HUES64 (cell line): Measurements from ENCODE around the gene MORF4L2. TPM values are rescaled to one million over a fixed set of nuclear protein-coding genes. Genes with fewer than 3 reads are reported as not detected.
A peak's percentile ranks its signal among the peaks of the same experiment; 100 is the strongest.

ENCODE experiments used
- H3K27ac ChIP-seq: 2 replicates; pipeline ENCODE4 v1.7.0; 2013; ENCODE audit warnings: low read depth, low read length, inconsistent platforms
- H3K27me3 ChIP-seq: 2 replicates; pipeline ENCODE4 v1.6.1; 2013; ENCODE audit warnings: mild to moderate bottlenecking, low read length; ENCODE audit not compliant: insufficient read depth
- H3K36me3 ChIP-seq: 2 replicates; pipeline ENCODE4 v1.6.1; 2013; ENCODE audit warnings: mild to moderate bottlenecking, low read length; ENCODE audit not compliant: insufficient read depth
- H3K4me1 ChIP-seq: 2 replicates; pipeline ENCODE4 v1.6.1; 2013; ENCODE audit warnings: mild to moderate bottlenecking, low read length, moderate library complexity; ENCODE audit not compliant: insufficient read depth
- H3K4me3 ChIP-seq: 2 replicates; pipeline ENCODE4 v1.5.1; 2013; ENCODE audit warnings: mild to moderate bottlenecking, low read length, moderate library complexity
- H3K9ac ChIP-seq: 2 replicates; pipeline ENCODE4 v1.6.1; 2013; ENCODE audit warnings: mild to moderate bottlenecking, low read depth, low read length
- H3K9me3 ChIP-seq: 2 replicates; pipeline ENCODE4 v1.6.1; 2013; ENCODE audit warnings: low read depth, low read length; ENCODE audit not compliant: insufficient read depth
- WGBS: fragments of 150-250, 120-280 bp; methylation state at CpG from one replicate; pipeline ENCODE4 v1.1.7; 2013; ENCODE audit warnings: missing lambda C conversion rate; 5-methylcytosine and 5-hydroxymethylcytosine counted together
- polyA plus RNA-seq, 2 experiments: library from polyadenylated mRNA; stranded (reverse); fragments of 50-300 nt; gene quantifications; one replicate each; pipeline ENCODE4 v1.2.3, GENCODE V29; 2013

The MORF4L2 gene, protein sequence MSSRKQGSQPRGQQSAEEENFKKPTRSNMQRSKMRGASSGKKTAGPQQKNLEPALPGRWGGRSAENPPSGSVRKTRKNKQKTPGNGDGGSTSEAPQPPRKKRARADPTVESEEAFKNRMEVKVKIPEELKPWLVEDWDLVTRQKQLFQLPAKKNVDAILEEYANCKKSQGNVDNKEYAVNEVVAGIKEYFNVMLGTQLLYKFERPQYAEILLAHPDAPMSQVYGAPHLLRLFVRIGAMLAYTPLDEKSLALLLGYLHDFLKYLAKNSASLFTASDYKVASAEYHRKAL
- polyA plus RNA-seq (2013, experiment 1 of 2), result 251 TPM
- polyA plus RNA-seq (2013, experiment 2 of 2), result 275 TPM

GRCh38 chrX:103686199-103687072 lies at the start of gene MORF4L2:
MORF4L2 (minus strand) TSS chrX:103686699; CDS start chrX:103677027, 9,672 bp downstream.
- H3K36me3 ChIP-seq, result peaks cover 37% of the 10 kb centered on the region
- H3K4me1 ChIP-seq, result no peaks in the 10 kb centered on the region; the same call in 1 of the 2 replicates
- H3K9ac ChIP-seq, result peak within 1 kb of the TSS; percentile 94
- under 1% methylated on average over 35 of the region's 37 CpGs for WGBS
- H3K4me3 ChIP-seq, result peak within 1 kb of the TSS; percentile 97
- H3K9me3 ChIP-seq, result no peaks in the 10 kb centered on the region
- peak within 1 kb of the TSS; percentile 99 for H3K27ac ChIP-seq
- no peaks in the 10 kb centered on the region for H3K27me3 ChIP-seq

DNA sequence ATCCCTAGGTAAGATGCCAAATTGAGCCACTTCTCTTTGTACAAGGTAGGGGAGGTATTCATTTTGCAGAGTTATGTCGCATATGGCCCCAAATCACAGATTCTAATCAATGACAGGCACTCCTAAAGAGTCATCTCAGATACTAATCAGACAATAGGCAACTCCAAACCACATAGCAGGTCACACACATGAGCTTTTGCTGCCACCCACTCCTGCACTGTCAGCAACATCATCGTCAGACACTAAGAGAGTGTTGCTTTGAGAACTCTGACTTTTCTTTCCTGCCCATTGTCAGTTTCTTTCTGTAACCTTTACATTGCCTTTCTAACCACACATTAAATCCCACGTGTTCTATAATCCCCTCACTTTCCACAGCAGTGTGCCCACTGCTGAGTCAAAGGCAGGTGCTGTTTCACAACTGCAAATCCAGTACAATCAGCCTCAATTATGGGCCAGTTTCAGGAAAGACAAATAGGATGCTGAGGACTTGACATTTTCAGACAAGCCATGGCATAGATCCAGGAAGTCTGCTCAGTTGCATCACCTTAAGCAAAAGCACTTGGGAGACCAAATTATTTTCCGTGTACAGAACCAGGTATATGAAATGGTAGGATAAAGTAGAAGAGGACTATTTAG lies 47.7 kb upstream of the MORF4L2 start:
- H3K4me3 ChIP-seq, result no peak overlapping the region
- no peaks in the 10 kb centered on the region for H3K27me3 ChIP-seq
- H3K9me3 ChIP-seq, result no peaks in the 10 kb centered on the region
- 75% methylated on average over 4 of the region's 4 CpGs for WGBS
- H3K27ac ChIP-seq, result no peak overlapping the region
- H3K36me3 ChIP-seq, result no peaks in the 10 kb centered on the region
- peaks cover 25% of the 10 kb centered on the region for H3K4me1 ChIP-seq
- H3K9ac ChIP-seq, result no peak overlapping the region

DNA sequence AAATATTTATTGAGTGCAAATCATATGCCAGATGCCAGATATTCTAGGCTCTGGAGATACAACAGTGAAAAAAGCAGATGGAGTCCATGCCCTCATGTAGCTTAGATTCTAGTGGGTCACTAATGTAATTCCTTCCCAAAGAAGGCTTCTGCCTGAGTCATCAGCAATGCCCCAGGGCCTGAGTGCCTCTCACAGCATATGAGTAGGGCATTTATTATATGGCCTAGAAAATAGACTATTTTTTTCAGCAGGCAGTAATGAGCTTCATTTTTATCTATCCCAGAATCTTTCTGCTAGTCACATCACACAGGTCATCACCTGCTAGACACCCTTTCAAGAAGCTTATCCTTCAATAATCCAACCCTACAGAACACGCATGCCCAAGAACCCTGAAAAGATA lies 46.5 kb upstream of the MORF4L2 start:
- no peaks in the 10 kb centered on the region; the same call in 1 of the 2 replicates for H3K27me3 ChIP-seq
- WGBS, result 96% methylated on average over 1 of the region's 1 CpG
- no peak overlapping the region for H3K27ac ChIP-seq
- H3K9ac ChIP-seq, result no peak overlapping the region
- H3K9me3 ChIP-seq, result no peaks in the 10 kb centered on the region
- peaks cover 35% of the 10 kb centered on the region for H3K4me1 ChIP-seq
- no peaks in the 10 kb centered on the region for H3K36me3 ChIP-seq
- H3K4me3 ChIP-seq, result no peak overlapping the region

DNA sequence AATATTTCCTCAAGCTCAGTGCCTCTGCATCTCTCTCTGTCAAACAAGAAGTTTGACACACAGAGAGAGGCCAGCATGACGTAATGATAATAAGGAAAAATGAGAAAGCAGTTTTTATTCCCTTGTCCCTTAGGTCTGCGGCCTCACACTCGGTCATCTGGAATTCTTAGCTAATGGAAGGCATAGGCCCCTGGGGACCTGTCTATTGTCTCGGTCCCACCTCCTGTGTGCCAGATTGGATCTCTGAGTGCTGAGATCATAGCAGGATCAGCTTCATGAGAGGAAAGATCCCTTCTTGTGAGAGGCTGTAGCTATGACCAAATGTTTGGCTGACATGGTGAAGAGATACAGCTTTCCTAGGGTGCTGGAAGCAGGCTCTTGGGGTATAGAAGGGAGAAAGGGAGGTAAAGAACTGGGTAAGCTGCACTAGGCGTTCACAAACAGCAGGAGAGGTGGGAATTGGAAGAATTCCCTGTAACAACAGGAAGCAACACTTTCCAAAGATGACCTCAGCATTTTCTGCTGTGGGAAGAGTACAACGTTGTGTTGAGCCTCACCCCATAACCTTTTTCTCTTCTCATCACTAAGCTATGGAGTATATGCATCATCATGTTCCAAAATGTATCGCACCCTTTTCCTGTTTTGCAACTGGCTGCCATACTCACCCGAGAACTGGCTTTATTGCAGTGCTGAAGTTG lies 44.4 kb upstream of the MORF4L2 start:
- H3K4me3 ChIP-seq, result no peak overlapping the region
- H3K9me3 ChIP-seq, result no peaks in the 10 kb centered on the region
- H3K27ac ChIP-seq, result peak overlapping the region; percentile 58
- no peaks in the 10 kb centered on the region; the same call in 1 of the 2 replicates for H3K27me3 ChIP-seq
- WGBS, result 54% methylated on average over 8 of the region's 8 CpGs
- H3K4me1 ChIP-seq, result peaks cover 44% of the 10 kb centered on the region
- H3K9ac ChIP-seq, result no peak overlapping the region; the same call in 1 of the 2 replicates
- no peaks in the 10 kb centered on the region for H3K36me3 ChIP-seq

DNA sequence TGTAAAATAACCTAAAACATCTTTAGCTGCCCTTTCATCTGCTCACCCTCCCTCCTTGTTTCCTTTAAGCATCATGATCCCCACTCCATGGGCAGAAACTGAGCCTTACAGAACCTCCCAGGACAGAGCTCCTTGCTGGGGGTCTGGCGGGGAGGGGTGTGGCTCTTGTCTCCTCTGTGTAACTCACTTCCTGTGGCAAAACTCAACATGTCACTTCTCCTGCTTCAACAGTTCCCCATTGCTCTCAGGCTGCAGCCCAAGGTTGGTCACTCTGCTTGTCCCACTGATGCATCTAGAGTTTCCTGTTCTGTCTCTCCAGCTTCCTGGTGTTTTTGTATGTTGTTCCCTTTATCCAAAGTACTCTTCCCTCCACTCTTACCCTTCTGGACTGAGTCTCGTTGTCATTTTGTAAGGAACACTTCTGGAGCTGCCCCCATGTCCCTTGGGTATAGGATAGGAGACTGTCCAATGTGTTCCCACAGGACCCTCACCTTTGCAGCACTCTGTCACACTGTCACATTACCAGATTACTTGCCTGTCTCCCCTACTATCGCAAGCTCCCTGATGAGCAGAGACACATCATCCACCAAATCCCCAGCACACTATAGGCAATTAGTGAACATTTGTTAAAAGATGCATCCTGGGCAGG lies 43.8 kb upstream of the MORF4L2 start:
- Histone ChIP-seq H3K27me3 (no peaks in the 10 kb centered on the region; the same call in 1 of the 2 replicates), H3K4me1 (peaks cover 44% of the 10 kb centered on the region), H3K9ac (no peak overlapping the region), H3K27ac (peak overlapping the region; percentile 6; the same call in 1 of the 2 replicates), H3K4me3 (no peak overlapping the region), H3K36me3 (no peaks in the 10 kb centered on the region), H3K9me3 (no peaks in the 10 kb centered on the region)
- 85% methylated on average over 2 of the region's 3 CpGs for WGBS

- Histone ChIP-seq H3K9ac (no peak overlapping the region), H3K36me3 (no peaks in the 10 kb centered on the region), H3K4me1 (peaks cover 44% of the 10 kb centered on the region), H3K9me3 (no peaks in the 10 kb centered on the region), H3K27me3 (no peaks in the 10 kb centered on the region; the same call in 1 of the 2 replicates), H3K27ac (no peak overlapping the region), H3K4me3 (no peak overlapping the region)
- WGBS, result 66% methylated on average over 4 of the region's 5 CpGs
Observed at GRCh38 chrX:103729015-103729414, 42.5 kb upstream of the MORF4L2 start.

DNA sequence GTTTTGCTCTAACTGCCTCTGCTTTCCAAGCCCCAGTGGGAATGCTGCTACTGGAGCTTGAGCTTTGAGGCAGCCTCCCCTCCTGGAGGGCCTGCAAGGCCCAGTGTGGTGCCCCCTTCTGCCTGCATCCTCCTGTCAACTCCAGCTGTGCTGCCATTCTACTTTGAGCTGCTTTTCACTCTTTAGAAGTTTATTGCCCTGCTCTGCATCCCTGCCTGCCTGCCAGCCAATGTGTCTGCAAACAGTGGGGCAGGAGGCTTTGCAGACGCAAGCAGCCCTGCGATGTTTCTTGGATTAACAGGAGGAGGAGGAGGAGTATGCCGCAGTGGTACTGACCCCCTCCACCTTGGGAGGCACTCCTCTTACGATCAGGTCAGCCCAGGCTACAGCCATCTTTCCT lies 40.6 kb upstream of the MORF4L2 start:
- no peaks in the 10 kb centered on the region; the same call in 1 of the 2 replicates for H3K27me3 ChIP-seq

GRCh38 chrX:103726477-103726876 lies 40.0 kb upstream of the MORF4L2 start:
- no peak overlapping the region for H3K27ac ChIP-seq
- H3K27me3 ChIP-seq, result no peaks in the 10 kb centered on the region; the same call in 1 of the 2 replicates
- H3K36me3 ChIP-seq, result no peaks in the 10 kb centered on the region
- WGBS, result 76% methylated on average over 5 of the region's 5 CpGs
- H3K9ac ChIP-seq, result no peak overlapping the region
- H3K9me3 ChIP-seq, result no peaks in the 10 kb centered on the region
- no peak overlapping the region for H3K4me3 ChIP-seq
- peaks cover 42% of the 10 kb centered on the region for H3K4me1 ChIP-seq

More for the DNA sequence above, 40.6 kb upstream of the MORF4L2 start:
- Histone ChIP-seq H3K36me3 (no peaks in the 10 kb centered on the region), H3K4me1 (peaks cover 44% of the 10 kb centered on the region), H3K9me3 (no peaks in the 10 kb centered on the region), H3K4me3 (no peak overlapping the region), H3K9ac (no peak overlapping the region), H3K27ac (no peak overlapping the region)
- 60% methylated on average over 1 of the region's 4 CpGs for WGBS

DNA sequence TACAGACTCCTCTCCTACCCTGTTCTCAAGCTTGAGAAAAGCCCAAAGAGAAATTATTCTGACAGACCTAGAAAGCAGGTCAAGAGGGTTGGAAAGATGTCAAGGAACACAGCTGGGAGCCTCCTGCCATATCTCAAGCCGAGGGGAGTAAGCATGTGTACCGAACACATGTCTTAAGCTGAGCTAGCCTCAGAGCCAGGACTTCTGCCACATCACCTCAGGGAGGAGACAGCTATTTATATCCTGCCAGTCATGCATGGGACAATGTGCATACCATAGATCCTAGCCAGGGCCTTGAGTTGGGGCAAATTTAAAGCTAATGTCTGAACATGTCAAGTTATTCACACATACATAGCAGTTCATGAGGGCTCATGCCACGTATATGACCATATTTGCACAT lies 36.0 kb upstream of the MORF4L2 start:
- Histone ChIP-seq H3K4me1 (peaks cover 4% of the 10 kb centered on the region), H3K36me3 (no peaks in the 10 kb centered on the region), H3K4me3 (no peak overlapping the region), H3K9me3 (no peaks in the 10 kb centered on the region), H3K9ac (no peak overlapping the region), H3K27ac (no peak overlapping the region), H3K27me3 (no peaks in the 10 kb centered on the region)
- WGBS, result 88% methylated on average over 3 of the region's 3 CpGs

- H3K4me1 ChIP-seq, result no peaks in the 10 kb centered on the region
- H3K27ac ChIP-seq, result no peak overlapping the region
Observed at GRCh38 chrX:103718120-103718519, 31.6 kb upstream of the MORF4L2 start.

More at GRCh38 chrX:103718120-103718519, 31.6 kb upstream of the MORF4L2 start:
- no peaks in the 10 kb centered on the region for H3K36me3 ChIP-seq
- H3K4me3 ChIP-seq, result no peak overlapping the region
- no peaks in the 10 kb centered on the region for H3K9me3 ChIP-seq
- no peaks in the 10 kb centered on the region for H3K27me3 ChIP-seq
- no peak overlapping the region for H3K9ac ChIP-seq
- WGBS, result 97% methylated on average over 4 of the region's 4 CpGs
